CD14-positive monocyte (primary cell): Measurements from ENCODE around the gene AREG. TPM values are rescaled to one million over a fixed set of nuclear protein-coding genes. Genes with fewer than 3 reads are reported as not detected.

Experiments used
- DNase-seq, 3 donors: peaks; one replicate each; pipeline ENCODE4 v3.0.0-alpha.2; 2011 to 2022
- H2AFZ ChIP-seq: 2 replicates; pipeline ENCODE4 v1.6.0; 2012; ENCODE audit warnings: mild to moderate bottlenecking, low read depth, low read length, inconsistent platforms; ENCODE audit not compliant: insufficient read depth, poor library complexity, severe bottlenecking
- H3K27ac ChIP-seq, 2 donors: 1 replicate in 1 of 2; 2 replicates in 1 of 2; pipeline ENCODE4 v1.5.1; 2012 to 2013; ENCODE audit warnings: low read length in 2 of 2, control low read depth in 1 of 2, inconsistent platforms in 1 of 2, low read depth in 1 of 2, mild to moderate bottlenecking in 1 of 2
- H3K27me3 ChIP-seq, 2 donors: one replicate each; pipeline versions ENCODE4 v1.6.0 to v1.6.1; 2011 to 2013; ENCODE audit warnings: low read length in 2 of 2; ENCODE audit not compliant: control insufficient read depth in 2 of 2, insufficient read depth in 2 of 2
- H3K36me3 ChIP-seq, 2 donors: replicated peaks in 1 of 2; 1 replicate in 1 of 2; 2 replicates in 1 of 2; pipeline versions ENCODE4 v1.5.1 to v1.6.1; 2012 to 2013; ENCODE audit warnings: low read length in 2 of 2, control low read depth in 1 of 2, inconsistent platforms in 1 of 2, mild to moderate bottlenecking in 1 of 2; ENCODE audit not compliant: insufficient read depth in 2 of 2, control insufficient read depth in 1 of 2
- H3K4me1 ChIP-seq, 2 donors: 1 replicate in 1 of 2; 2 replicates in 1 of 2; pipeline versions ENCODE4 v1.5.1 to v1.6.1; 2012 to 2013; ENCODE audit warnings: low read length in 2 of 2, control low read depth in 1 of 2, inconsistent platforms in 1 of 2, mild to moderate bottlenecking in 1 of 2, moderate library complexity in 1 of 2; ENCODE audit not compliant: insufficient read depth in 2 of 2, control insufficient read depth in 1 of 2
- H3K4me2 ChIP-seq: replicated peaks from 2 replicates; pipeline ENCODE3; 2012; ENCODE audit warnings: low read length, moderate library complexity, mild to moderate bottlenecking; ENCODE audit not compliant: poor library complexity, severe bottlenecking; ENCODE audit errors: extremely low read depth
- H3K4me3 ChIP-seq, 3 experiments: fragments of 200-600 bp in 1 of 3; sonication (generic) in 1 of 3; replicated peaks in 1 of 3; 1 replicate in 2 of 3; 2 replicates in 1 of 3; pipeline ENCODE4 v1.5.1; 2011 to 2013; ENCODE audit warnings: low read length in 3 of 3, mild to moderate bottlenecking in 3 of 3, control low read depth in 2 of 3, low read depth in 2 of 3, inconsistent platforms in 1 of 3, moderate library complexity in 1 of 3
- H3K79me2 ChIP-seq: 2 replicates; pipeline ENCODE4 v1.6.0; 2012; ENCODE audit warnings: mild to moderate bottlenecking, control low read depth, inconsistent platforms, low read length, moderate library complexity; ENCODE audit not compliant: insufficient read depth
- H3K9ac ChIP-seq: 2 replicates; pipeline ENCODE4 v1.6.0; 2017; ENCODE audit warnings: low read length, mild to moderate bottlenecking; ENCODE audit not compliant: insufficient read depth, poor library complexity, severe bottlenecking
- H3K9me3 ChIP-seq, 2 donors: replicated peaks in 1 of 2; 1 replicate in 1 of 2; 2 replicates in 1 of 2; pipeline versions ENCODE4 v1.5.1 to v1.6.1; 2012 to 2013; ENCODE audit warnings: low read length in 2 of 2, control low read depth in 1 of 2; ENCODE audit not compliant: control insufficient read depth in 1 of 2, insufficient read depth in 1 of 2
- H4K20me1 ChIP-seq: 2 replicates; pipeline ENCODE4 v1.6.0; 2012; ENCODE audit warnings: mild to moderate bottlenecking, low read length, control low read depth, moderate library complexity; ENCODE audit not compliant: insufficient read depth
- H3K27ac Mint-ChIP-seq, 7 donors: one replicate each; pipeline ENCODE4 v1.8.0; 2020; ENCODE audit warnings: mild to moderate bottlenecking in 7 of 7, mixed read lengths in 7 of 7, moderate library complexity in 6 of 7, inconsistent platforms in 2 of 7
- H3K27me3 Mint-ChIP-seq, 3 donors: one replicate each; pipeline ENCODE4 v1.8.0; 2021 to 2022; ENCODE audit warnings: low read depth in 3 of 3, mild to moderate bottlenecking in 3 of 3, mixed read lengths in 3 of 3, moderate library complexity in 3 of 3, inconsistent platforms in 1 of 3
- H3K36me3 Mint-ChIP-seq, 2 donors: one replicate each; pipeline ENCODE4 v1.8.0; 2020; ENCODE audit warnings: mixed read lengths in 2 of 2, inconsistent platforms in 1 of 2, mild to moderate bottlenecking in 1 of 2
- H3K4me1 Mint-ChIP-seq: one replicate; pipeline ENCODE4 v1.8.0; 2020; ENCODE audit warnings: mild to moderate bottlenecking, mixed read lengths
- H3K4me3 Mint-ChIP-seq, 2 donors: one replicate each; pipeline ENCODE4 v1.8.0; 2020; ENCODE audit warnings: mild to moderate bottlenecking in 2 of 2, mixed read lengths in 2 of 2, moderate library complexity in 1 of 2
- H3K9me3 Mint-ChIP-seq, 7 donors: one replicate each; pipeline ENCODE4 v1.8.0; 2020 to 2022; ENCODE audit warnings: mixed read lengths in 7 of 7, mild to moderate bottlenecking in 6 of 7, moderate library complexity in 6 of 7, inconsistent platforms in 2 of 7
- CTCF ChIP-seq: fragments of 200-600 bp; IDR thresholded peaks from one replicate; pipeline ENCODE4 v1.8.0; 2022; ENCODE audit warnings: antibody characterized with exemption, mild to moderate bottlenecking
- WGBS: methylation state at CpG from one replicate; pipeline ENCODE4 v1.1.5; 2013; ENCODE audit warnings: missing lambda C conversion rate; ENCODE audit not compliant: insufficient coverage; 5-methylcytosine and 5-hydroxymethylcytosine counted together
- intact Hi-C, 2 donors: fragments of 100-400 bp; cut with micrococcal nuclease; formaldehyde crosslinking; loops; one replicate each; pipeline versions ENCODE4 v1.15.0 to v1.15.1; 2023
- polyA plus RNA-seq, 3 donors: library from polyadenylated mRNA; depleted of rRNA in 1 of 3; unstranded in 2 of 3; stranded (reverse) in 1 of 3; fragments of 300-500 nt in 2 of 3; fragments of >200 nt in 1 of 3; fragmentation: Illumina TruSeq in 2 of 3; gene quantifications; 1 replicate in 2 of 3; 2 replicates in 1 of 3; pipeline ENCODE4 v1.2.3, GENCODE V29; 2012 to 2021

AREG gene
- polyA plus RNA-seq, 3 donors, result 4.2 to 9.2 (median 9.1) TPM

- peaks cover 0 to 8% (median 5%) of the 10 kb centered on the region in 7 donors for H3K9me3 Mint-ChIP-seq
- Histone ChIP-seq H3K4me1 (no peaks in the 10 kb centered on the region), H3K4me2 (no peak overlapping the region), H2AFZ (no peak overlapping the region), H3K9ac (no peak overlapping the region), H3K4me3 (no peak overlapping the region), H3K27ac (no peak overlapping the region), H3K9me3 (no peaks in the 10 kb centered on the region), H3K27me3 (no peaks in the 10 kb centered on the region), H3K79me2 (no peaks in the 10 kb centered on the region), H4K20me1 (no peaks in the 10 kb centered on the region), H3K36me3 (no peaks in the 10 kb centered on the region)
- intact Hi-C loops, result no loop called here
- no CpG with 5 or more reads among the region's 1 CpG for WGBS
- peaks cover 0 to 1% (median 0%) of the 10 kb centered on the region in 3 donors for H3K27me3 Mint-ChIP-seq
- H3K27ac Mint-ChIP-seq, result no peak overlapping the region
- no peaks in the 10 kb centered on the region for H3K4me1 Mint-ChIP-seq
- no peak for DNase-seq
- no peaks in the 10 kb centered on the region for H3K36me3 Mint-ChIP-seq
- no peak for TF ChIP-seq CTCF
- no peak overlapping the region for H3K4me3 Mint-ChIP-seq
Measured at GRCh38 chr4:74463123-74463522, 18.2 kb downstream of the AREG start.

DNA sequence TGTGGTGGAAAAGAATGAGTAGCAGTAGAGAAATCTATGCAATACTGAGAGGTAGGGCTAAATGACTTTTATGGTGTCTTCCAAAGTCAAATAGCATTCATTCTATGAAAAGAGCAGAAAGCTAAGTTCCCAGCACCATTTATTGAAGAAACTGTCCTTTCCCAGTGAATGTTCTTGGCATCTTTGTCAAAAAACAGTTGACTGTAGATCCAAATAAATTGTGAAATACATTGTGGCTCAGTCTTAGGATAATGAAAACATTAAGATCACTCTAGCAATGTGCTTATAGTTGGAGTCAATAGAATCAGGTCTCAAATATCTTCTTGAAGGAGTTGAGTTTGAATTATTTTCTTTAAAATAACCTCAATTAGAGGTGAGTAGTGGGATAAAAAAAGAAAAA, 19.4 kb downstream of the AREG start:
- Histone ChIP-seq H3K9ac (no peak overlapping the region), H3K9me3 (no peaks in the 10 kb centered on the region), H3K79me2 (no peaks in the 10 kb centered on the region), H3K4me3 (no peak overlapping the region), H3K4me1 (no peaks in the 10 kb centered on the region), H3K36me3 (no peaks in the 10 kb centered on the region), H2AFZ (no peak overlapping the region), H3K4me2 (no peak overlapping the region), H3K27me3 (no peaks in the 10 kb centered on the region), H4K20me1 (no peaks in the 10 kb centered on the region), H3K27ac (no peak overlapping the region)
- H3K9me3 Mint-ChIP-seq, result peaks cover 0 to 8% (median 5%) of the 10 kb centered on the region in 7 donors
- DNase-seq, result no peak
- H3K27me3 Mint-ChIP-seq, result peaks cover 0 to 1% (median 0%) of the 10 kb centered on the region in 3 donors
- no peak overlapping the region for H3K4me3 Mint-ChIP-seq
- TF ChIP-seq CTCF, result no peak
- H3K4me1 Mint-ChIP-seq, result no peaks in the 10 kb centered on the region
- intact Hi-C loops, result no loop called here
- no peaks in the 10 kb centered on the region for H3K36me3 Mint-ChIP-seq
- no peak overlapping the region for H3K27ac Mint-ChIP-seq
